Mammary microvascular endothelial cell (primary cell): ENCODE results near the gene POM121C. TPM values are rescaled to one million over a fixed set of nuclear protein-coding genes. Genes with fewer than 3 reads are reported as not detected.

ENCODE experiments used
- total RNA-seq: library from RNA; depleted of rRNA; stranded (reverse); fragments of >200 nt; gene quantifications from 2 replicates; pipeline ENCODE4 v1.2.3, GENCODE V29; 2015

Gene POM121C
- total RNA-seq = 8.7 and 12.2 TPM in 2 replicates

DNA sequence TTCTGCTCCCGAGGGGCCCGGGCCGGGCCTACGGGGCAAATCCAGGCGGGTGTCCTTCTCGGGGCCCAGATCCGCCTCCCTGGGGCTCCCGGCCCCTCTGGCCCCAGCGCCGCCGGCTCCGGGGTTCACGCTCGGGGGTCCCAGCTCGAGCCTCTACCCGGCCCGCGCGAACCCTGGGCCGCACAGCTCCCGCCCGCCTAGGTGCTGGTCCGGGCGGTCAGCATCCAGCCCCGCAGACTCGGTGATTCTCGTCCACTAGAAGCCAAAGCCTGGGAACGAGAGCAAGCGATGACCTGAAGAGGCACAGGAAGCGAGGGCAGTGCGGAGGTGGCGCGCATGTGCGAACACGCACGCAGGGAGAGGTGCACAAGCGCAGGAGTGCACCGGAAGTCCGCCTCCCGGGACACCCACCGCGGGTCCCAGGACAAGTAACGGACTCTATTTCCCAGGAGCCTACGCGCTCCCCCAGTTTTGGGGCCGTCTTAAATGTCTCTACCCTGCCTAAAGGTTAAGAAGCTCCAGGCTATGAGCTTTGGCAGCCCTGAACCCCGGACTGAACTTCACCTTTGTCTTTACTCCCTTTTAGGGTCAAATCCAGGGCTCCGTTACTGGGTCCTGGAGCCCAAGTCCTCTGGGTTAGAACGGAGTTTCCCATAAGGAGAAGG, at the start of gene POM121C:
POM121C (minus strand) TSS at position 321 of the 665 bp plus-strand sequence. CDS start 44,803 bp downstream, outside the sequence.

DNA sequence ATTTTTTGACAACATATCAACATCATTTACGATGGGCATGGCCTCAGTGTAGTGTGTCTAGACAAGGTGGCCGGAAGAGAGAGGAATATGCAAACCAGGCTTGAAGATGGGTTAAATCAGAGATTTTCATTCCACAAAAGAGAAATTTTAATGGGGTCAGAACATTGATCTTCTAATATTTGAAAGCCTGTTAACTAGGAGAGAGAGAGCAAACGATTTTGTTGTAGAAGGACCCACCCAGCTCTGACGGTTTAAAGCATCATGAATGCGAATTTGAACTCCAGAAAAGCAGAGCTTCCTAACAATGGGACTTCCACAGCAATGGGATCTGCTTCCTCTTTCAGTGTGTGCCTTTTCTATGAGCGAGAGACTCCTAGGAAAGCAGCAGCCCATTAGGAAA, 5.9 kb upstream of the POM121C start, which contains the start of gene SPDYE5:
SPDYE5 (plus strand) TSS at position 301 of the 400 bp plus-strand sequence. CDS start 1,728 bp downstream, outside the sequence.

DNA sequence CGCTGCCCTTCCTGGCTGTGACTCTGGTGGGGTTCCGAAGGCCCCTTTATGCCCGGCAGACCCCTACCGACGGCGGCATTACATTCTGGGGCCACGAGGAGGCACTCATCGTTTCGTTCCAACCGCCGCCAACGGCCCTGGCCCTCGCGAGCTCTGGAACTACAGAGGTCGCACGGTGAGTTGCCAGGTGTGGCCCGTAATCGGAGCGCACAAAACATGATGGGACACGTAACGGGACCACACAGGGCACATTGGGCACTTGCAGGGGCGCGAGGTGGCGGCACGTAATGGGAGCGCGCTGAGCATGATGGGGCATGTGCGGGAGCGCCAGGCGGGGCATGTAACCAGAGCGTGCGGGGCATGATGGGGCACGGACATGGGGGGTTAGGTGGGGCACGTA, 90.8 kb downstream of the POM121C start, which contains the start of gene TRIM73:
TRIM73 (plus strand) TSS at position 301 of the 400 bp plus-strand sequence. CDS start 3,305 bp downstream, outside the sequence.

Other genes with a start within 250 kb of the POM121C start
- gene TRIM73, start 90.7 kb downstream of the POM121C start, total RNA-seq = 0.05 TPM in 1 of 2 replicates, not detected in the other
- gene SPDYE5, start 6.0 kb upstream of the POM121C start, total RNA-seq = not detected in 2 replicates